Transverse colon (tissue), 3 donors: Measurements from ENCODE around the gene PEAK3.

Experiments
- POLR2A ChIP-seq: fragments of 450-650 bp; IDR thresholded peaks from one replicate; pipeline ENCODE4 v1.6.1; 2016; ENCODE audit warnings: antibody characterized with exemption, mild to moderate bottlenecking, moderate library complexity
- TF ChIP-seq, protein P1 (sequence below), 5 experiments: fragments of 200-600 bp in 3 of 5; fragments of 450-650 bp in 2 of 5; sonication (generic) in 3 of 5; IDR thresholded peaks; 1 replicate in 2 of 5; 2 replicates in 3 of 5; pipeline ENCODE4 v1.5.1; 2016 to 2017; ENCODE audit warnings: antibody characterized with exemption in 5 of 5, inconsistent platforms in 3 of 5, mild to moderate bottlenecking in 2 of 5, moderate library complexity in 1 of 5

- no peak for TF ChIP-seq POLR2A
- TF ChIP-seq, protein P1, sequence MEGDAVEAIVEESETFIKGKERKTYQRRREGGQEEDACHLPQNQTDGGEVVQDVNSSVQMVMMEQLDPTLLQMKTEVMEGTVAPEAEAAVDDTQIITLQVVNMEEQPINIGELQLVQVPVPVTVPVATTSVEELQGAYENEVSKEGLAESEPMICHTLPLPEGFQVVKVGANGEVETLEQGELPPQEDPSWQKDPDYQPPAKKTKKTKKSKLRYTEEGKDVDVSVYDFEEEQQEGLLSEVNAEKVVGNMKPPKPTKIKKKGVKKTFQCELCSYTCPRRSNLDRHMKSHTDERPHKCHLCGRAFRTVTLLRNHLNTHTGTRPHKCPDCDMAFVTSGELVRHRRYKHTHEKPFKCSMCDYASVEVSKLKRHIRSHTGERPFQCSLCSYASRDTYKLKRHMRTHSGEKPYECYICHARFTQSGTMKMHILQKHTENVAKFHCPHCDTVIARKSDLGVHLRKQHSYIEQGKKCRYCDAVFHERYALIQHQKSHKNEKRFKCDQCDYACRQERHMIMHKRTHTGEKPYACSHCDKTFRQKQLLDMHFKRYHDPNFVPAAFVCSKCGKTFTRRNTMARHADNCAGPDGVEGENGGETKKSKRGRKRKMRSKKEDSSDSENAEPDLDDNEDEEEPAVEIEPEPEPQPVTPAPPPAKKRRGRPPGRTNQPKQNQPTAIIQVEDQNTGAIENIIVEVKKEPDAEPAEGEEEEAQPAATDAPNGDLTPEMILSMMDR (IDR thresholded peaks at IDR 0.05), result no peak
Measured at GRCh38 chr19:2236064-2236313, 46.0 kb downstream of the PEAK3 start.
